Skeletal muscle tissue (tissue), 4 donors: ENCODE results near the gene RESF1. TPM values are rescaled to one million over a fixed set of nuclear protein-coding genes. Genes with fewer than 3 reads are reported as not detected.

Experiments
- H3K27ac ChIP-seq: one replicate; pipeline ENCODE4 v1.7.0; 2013; ENCODE audit warnings: mild to moderate bottlenecking, low read depth, low read length, inconsistent platforms
- H3K27me3 ChIP-seq, 3 donors: one replicate each; pipeline ENCODE4 v1.7.0; 2013; ENCODE audit warnings: low read length in 3 of 3; ENCODE audit not compliant: control insufficient read depth in 3 of 3, insufficient read depth in 3 of 3
- H3K36me3 ChIP-seq, 3 donors: one replicate each; pipeline ENCODE4 v1.7.0; 2013; ENCODE audit warnings: low read length in 3 of 3; ENCODE audit not compliant: control insufficient read depth in 3 of 3, insufficient read depth in 3 of 3
- H3K4me1 ChIP-seq, 3 donors: one replicate each; pipeline ENCODE4 v1.7.0; 2013; ENCODE audit warnings: low read length in 3 of 3, mild to moderate bottlenecking in 3 of 3; ENCODE audit not compliant: control insufficient read depth in 3 of 3, insufficient read depth in 3 of 3
- H3K4me3 ChIP-seq, 3 donors: one replicate each; pipeline ENCODE4 v1.7.0; 2013; ENCODE audit warnings: low read length in 3 of 3
- H3K9ac ChIP-seq, 3 donors: one replicate each; pipeline ENCODE4 v1.7.0; 2013; ENCODE audit warnings: low read length in 3 of 3, mild to moderate bottlenecking in 3 of 3, moderate library complexity in 2 of 3, low read depth in 1 of 3
- H3K9me3 ChIP-seq, 3 donors: one replicate each; pipeline ENCODE4 v1.7.0; 2013; ENCODE audit warnings: low read length in 3 of 3; ENCODE audit not compliant: control insufficient read depth in 3 of 3
- total RNA-seq: library from RNA; depleted of rRNA; stranded (reverse); fragments of >200 nt; gene quantifications from one replicate; pipeline ENCODE4 v1.2.3, GENCODE V29; 2014
- donor health status: Osteomylitis.

Gene RESF1
- total RNA-seq, 1 donor from 2014 or later = 19.3 TPM

GRCh38 chr12:31984806-31985591, 25.8 kb downstream of the RESF1 start:
- Histone ChIP-seq H3K27ac (no peak overlapping the region), H3K36me3 (peaks cover 8 to 18% (median 17%) of the 10 kb centered on the region in 3 donors), H3K27me3 (no peaks in the 10 kb centered on the region), H3K9ac (no peak overlapping the region), H3K4me3 (no peak overlapping the region), H3K9me3 (peaks cover 0 to 2% (median 0%) of the 10 kb centered on the region in 3 donors), H3K4me1 (no peaks in the 10 kb centered on the region)

DNA sequence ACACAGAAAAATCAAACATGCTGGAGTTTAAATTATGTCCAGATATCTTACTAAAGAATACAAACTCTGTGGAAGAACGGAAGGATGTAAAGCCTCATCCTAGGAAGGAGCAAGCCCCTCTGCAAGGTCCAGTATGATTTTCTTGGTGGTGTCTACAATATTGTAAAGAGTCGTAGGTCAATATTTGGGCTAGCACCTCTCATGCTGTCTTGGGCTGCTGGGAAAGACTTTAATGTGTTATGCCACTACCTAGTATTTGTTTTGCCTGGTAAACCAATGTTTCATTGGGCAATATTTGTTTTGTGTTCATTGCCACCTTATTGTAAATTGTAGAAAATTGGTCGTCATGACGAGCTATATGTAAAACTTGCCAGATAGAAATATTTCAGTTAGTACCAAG, 26.6 kb downstream of the RESF1 start:
- no peak overlapping the region for H3K4me3 ChIP-seq
- peaks cover 8 to 18% (median 14%) of the 10 kb centered on the region in 3 donors for H3K36me3 ChIP-seq
- H3K27ac ChIP-seq = no peak overlapping the region
- no peak overlapping the region for H3K9ac ChIP-seq
- no peaks in the 10 kb centered on the region for H3K4me1 ChIP-seq
- H3K9me3 ChIP-seq = peaks cover 0 to 2% (median 0%) of the 10 kb centered on the region in 3 donors
- no peaks in the 10 kb centered on the region for H3K27me3 ChIP-seq

GRCh38 chr12:31989571-31990362, 30.6 kb downstream of the RESF1 start:
- peaks cover 0 to 11% (median 0%) of the 10 kb centered on the region in 3 donors for H3K36me3 ChIP-seq
- no peak overlapping the region for H3K4me3 ChIP-seq
- H3K27ac ChIP-seq = no peak overlapping the region
- no peaks in the 10 kb centered on the region for H3K4me1 ChIP-seq
- no peaks in the 10 kb centered on the region for H3K9me3 ChIP-seq
- H3K9ac ChIP-seq = no peak overlapping the region
- H3K27me3 ChIP-seq = no peaks in the 10 kb centered on the region

- Histone ChIP-seq H3K27me3 (no peaks in the 10 kb centered on the region), H3K36me3 (peaks cover 0 to 11% (median 2%) of the 10 kb centered on the region in 3 donors), H3K9ac (no peak overlapping the region), H3K9me3 (no peaks in the 10 kb centered on the region), H3K4me1 (no peaks in the 10 kb centered on the region), H3K27ac (no peak overlapping the region), H3K4me3 (no peak overlapping the region)
These were observed 31.9 kb downstream of the RESF1 start for GRCh38 chr12:31991146-31991545.

DNA sequence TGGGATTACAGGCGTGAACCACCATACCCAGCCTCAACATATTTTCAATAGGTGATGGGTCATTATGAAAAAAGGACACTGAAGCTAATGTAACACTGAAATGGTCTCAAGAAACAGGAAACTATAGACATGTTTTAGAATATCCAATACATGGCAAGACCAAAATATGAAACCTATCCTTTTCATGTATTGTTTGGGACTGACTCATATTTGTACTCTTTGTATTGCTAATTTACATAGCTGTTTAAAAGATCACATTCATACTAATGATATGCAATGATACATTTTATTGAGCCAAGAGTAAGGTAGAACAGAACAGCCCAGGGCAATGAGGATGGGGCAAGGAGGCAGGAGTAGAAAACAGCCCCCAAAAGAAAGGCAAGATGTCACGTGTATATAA, 32.6 kb downstream of the RESF1 start:
- H3K27me3 ChIP-seq = no peaks in the 10 kb centered on the region
- H3K4me3 ChIP-seq = no peak overlapping the region
- H3K27ac ChIP-seq = no peak overlapping the region
- H3K9me3 ChIP-seq = no peaks in the 10 kb centered on the region
- peaks cover under 1 to 15% (median 4%) of the 10 kb centered on the region in 3 donors for H3K36me3 ChIP-seq
- H3K4me1 ChIP-seq = no peaks in the 10 kb centered on the region
- H3K9ac ChIP-seq = no peak overlapping the region

DNA sequence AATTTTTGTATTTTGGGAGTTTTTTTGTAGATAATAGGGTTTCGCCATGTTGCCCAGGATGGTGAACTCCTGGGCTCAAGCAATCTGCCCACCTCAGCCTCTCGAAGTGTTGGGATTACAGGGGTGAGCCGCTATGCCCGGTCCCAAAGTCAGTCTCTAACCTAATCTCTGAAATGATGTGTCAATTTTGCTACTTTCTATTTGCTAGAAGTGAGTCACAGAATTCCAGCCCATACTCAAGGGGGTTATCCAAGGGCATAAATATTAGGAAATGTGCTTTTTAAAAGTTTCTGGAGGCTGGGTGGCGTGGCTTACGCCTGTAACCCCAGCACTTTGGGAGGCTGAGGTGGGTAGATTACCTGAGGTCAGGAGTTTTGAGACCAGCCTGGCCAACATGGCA, 40.5 kb downstream of the RESF1 start:
- Histone ChIP-seq H3K27ac (no peak overlapping the region), H3K4me3 (no peak overlapping the region), H3K9ac (no peak overlapping the region), H3K9me3 (no peaks in the 10 kb centered on the region), H3K4me1 (no peaks in the 10 kb centered on the region), H3K27me3 (no peaks in the 10 kb centered on the region), H3K36me3 (peaks cover 14 to 22% (median 16%) of the 10 kb centered on the region in 3 donors)

DNA sequence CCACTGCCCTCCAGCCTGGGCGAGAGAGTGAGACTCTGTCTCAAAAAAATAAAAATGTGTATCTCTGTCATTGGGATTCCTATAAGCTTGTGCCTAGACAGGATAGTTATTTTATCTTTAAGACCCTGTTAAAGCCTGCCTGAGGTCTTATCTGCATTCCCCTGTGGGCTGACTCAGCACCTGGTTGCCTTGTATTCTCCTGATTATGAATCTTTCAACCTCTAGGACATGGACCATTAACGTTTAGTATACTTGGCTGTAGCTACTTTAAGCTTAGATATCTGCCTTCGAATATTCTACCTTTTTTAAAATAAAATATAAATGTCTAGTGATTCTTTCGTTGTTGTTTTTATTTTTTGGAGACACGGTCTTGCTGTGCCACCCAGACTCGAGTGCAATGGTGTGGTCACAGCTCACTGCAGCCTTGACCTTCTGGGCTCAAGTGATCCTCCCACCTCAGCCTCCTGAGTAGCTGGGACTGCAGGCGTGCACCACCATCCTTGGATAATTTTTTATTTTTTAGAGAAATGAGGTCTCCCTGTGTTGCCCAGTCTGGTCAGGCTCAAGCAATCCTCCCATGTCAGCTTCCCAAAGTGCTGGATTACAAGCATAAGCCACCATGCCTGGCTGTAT, 41.3 kb downstream of the RESF1 start:
- H3K4me1 ChIP-seq = no peaks in the 10 kb centered on the region
- H3K27ac ChIP-seq = no peak overlapping the region
- H3K27me3 ChIP-seq = no peaks in the 10 kb centered on the region
- H3K9ac ChIP-seq = no peak overlapping the region
- peaks cover 12 to 22% (median 16%) of the 10 kb centered on the region in 3 donors for H3K36me3 ChIP-seq
- H3K4me3 ChIP-seq = no peak overlapping the region
- H3K9me3 ChIP-seq = no peaks in the 10 kb centered on the region

DNA sequence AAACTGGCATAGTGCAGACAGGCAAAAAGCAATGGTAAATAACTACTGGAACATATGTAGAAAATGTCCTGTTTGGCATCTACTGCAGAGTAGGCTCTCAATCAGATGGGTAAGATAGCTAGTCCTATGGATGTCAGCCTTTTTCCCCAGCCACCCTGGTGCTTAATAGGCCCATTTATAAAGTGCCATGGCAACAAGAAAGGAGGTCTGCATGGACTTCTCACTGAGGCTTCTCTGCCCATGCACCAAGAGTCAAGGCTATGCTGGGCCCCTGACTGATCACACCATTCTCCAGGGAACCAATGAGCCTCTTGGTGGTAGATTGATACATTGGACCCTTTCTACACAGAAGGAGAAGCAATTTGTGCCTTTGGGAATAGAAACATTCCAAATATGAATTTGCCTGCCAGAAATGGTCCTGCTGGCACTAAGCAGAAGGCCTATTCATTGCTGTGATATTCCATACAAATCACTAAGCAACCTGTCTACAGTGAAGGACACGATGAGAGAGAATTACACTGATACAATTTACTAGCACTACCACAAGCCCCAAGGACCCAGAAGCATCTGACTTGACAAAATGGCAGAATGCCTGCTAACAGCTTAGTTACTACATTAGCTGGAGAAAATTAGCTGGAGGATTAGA, 43.8 kb downstream of the RESF1 start:
- Histone ChIP-seq H3K9me3 (no peaks in the 10 kb centered on the region), H3K27ac (no peak overlapping the region), H3K36me3 (peaks cover 2 to 6% (median 6%) of the 10 kb centered on the region in 3 donors), H3K27me3 (no peaks in the 10 kb centered on the region), H3K4me3 (no peak overlapping the region), H3K9ac (no peak overlapping the region), H3K4me1 (no peaks in the 10 kb centered on the region)

GRCh38 chr12:32003654-32004053, 44.4 kb downstream of the RESF1 start:
- Histone ChIP-seq H3K27ac (no peak overlapping the region), H3K9me3 (no peaks in the 10 kb centered on the region), H3K36me3 (peaks cover 2 to 5% (median 4%) of the 10 kb centered on the region in 3 donors), H3K27me3 (no peaks in the 10 kb centered on the region), H3K4me3 (no peak overlapping the region), H3K9ac (no peak overlapping the region), H3K4me1 (no peaks in the 10 kb centered on the region)
